ENCODE data around the gene MBTPS1. TPM values are rescaled to one million over a fixed set of nuclear protein-coding genes. Genes with fewer than 3 reads are reported as not detected.
A peak's percentile ranks its signal among the peaks of the same experiment; 100 is the strongest.

Gene MBTPS1
- total RNA-seq, 1 experiment from 2014 or later, result 56.1 TPM

DNA sequence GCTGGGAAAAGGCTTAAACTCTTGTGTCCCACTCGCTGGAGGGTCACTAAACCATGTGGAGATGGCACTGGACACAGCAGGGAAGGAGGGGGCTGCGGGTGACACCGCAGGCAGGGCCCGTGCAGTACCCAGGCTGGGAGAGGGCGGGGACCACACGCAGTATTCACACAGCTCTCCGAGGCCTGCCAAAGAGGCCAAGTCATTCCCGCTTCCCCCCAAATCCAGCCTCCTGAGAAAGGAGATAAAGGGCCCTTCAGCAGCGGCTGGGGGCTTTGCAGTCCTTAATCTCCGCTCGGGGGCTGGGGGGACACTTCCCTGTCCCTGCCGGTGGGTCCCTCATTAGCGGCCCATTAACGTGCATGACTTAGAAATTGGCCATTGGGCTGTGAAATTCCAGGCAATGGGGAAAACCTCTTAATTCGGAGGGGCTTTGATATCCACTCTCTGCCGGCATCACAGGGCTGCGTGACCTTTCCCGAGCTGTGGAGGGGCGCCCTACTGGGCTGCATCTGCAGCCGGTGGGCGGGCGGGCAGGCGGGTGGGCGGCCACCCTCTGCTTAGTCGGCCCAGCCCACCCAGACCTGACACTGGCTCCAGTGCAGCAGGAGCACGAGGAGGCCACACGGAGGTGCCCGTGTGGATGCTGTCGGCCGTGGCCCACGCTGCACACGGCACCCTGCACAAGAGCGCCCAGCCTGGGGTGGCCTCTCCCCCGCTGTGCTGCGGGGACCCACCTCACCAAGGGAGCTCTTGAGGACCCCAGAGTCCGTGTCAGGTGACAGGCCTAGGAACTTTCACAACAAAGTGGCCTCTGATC lies 71.5 kb downstream of the MBTPS1 start:
- Histone ChIP-seq H3K9me3 (ENCODE audit: low read length) (no peaks in the 10 kb centered on the region), H3K4me1 (ENCODE audit: insufficient read depth, low read length) (no peaks in the 10 kb centered on the region), H3K9ac (ENCODE audit: low read length) (no peak overlapping the region), H3K9me2 (replicated peaks; ENCODE audit: low read length) (no peaks in the 10 kb centered on the region), H3K79me2 (ENCODE audit: low read length) (no peaks in the 10 kb centered on the region), H3F3A (ENCODE audit: low read length, unreplicated experiment) (no peaks in the 10 kb centered on the region), H3K27me3 (ENCODE audit: low read length) (no peaks in the 10 kb centered on the region), H3K27ac (ENCODE audit: low read length) (no peak overlapping the region), H3K4me2 (ENCODE audit: low read length) (no peak overlapping the region), H4K20me1 (ENCODE audit: low read length) (no peaks in the 10 kb centered on the region), H3K36me3 (ENCODE audit: low read depth, low read length) (no peaks in the 10 kb centered on the region), H2AFZ (ENCODE audit: low read length) (no peak overlapping the region), H3K4me3 (ENCODE audit: low read length) (no peak overlapping the region)
- ATAC-seq, result no peak
- ChIA-PET CTCF (interaction anchor here (1.7 kb wide), 1 partner anchor 31 kb away, joined by 6 read pairs; no protein-coding TSS in a partner anchor), POLR2A (ENCODE audit: unreplicated experiment) (no interaction called here)
- intact Hi-C loops (cut with micrococcal nuclease), result no loop called here
- DNase-seq, result no peak
- TF ChIP-seq EZH2phosphoT487 (IDR thresholded peaks at IDR 0.05; ENCODE audit: borderline replicate concordance, low read length), result no peak
- TF ChIP-seq, protein P1, sequence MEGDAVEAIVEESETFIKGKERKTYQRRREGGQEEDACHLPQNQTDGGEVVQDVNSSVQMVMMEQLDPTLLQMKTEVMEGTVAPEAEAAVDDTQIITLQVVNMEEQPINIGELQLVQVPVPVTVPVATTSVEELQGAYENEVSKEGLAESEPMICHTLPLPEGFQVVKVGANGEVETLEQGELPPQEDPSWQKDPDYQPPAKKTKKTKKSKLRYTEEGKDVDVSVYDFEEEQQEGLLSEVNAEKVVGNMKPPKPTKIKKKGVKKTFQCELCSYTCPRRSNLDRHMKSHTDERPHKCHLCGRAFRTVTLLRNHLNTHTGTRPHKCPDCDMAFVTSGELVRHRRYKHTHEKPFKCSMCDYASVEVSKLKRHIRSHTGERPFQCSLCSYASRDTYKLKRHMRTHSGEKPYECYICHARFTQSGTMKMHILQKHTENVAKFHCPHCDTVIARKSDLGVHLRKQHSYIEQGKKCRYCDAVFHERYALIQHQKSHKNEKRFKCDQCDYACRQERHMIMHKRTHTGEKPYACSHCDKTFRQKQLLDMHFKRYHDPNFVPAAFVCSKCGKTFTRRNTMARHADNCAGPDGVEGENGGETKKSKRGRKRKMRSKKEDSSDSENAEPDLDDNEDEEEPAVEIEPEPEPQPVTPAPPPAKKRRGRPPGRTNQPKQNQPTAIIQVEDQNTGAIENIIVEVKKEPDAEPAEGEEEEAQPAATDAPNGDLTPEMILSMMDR (conservative IDR thresholded peaks at IDR 0.05; ENCODE audit: low read depth, low read length), result no peak
- no peak for TF ChIP-seq EZH2 (IDR thresholded peaks at IDR 0.05; ENCODE audit: low read length, unreplicated experiment)
- no TSS peak for BruUV-seq (replicated peaks)

DNA sequence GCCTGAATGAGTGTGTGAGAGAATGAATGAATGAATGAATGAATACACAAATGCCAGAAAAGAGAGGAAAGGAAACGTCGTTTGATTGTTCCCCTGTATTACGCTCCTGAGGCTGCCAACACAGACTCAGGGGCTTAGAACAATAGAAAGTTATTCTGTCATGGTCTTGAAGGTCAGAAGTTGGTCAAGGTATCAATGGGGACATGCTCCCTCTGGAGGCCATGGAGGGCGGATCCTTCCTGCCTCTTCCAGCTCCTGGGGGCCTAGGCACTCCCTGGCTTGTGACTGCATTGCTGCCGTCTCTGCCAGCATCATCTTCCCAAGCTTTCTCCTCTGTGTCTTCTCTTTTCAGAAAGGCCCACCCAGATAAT lies 72.6 kb downstream of the MBTPS1 start:
- Histone ChIP-seq H3K9ac (ENCODE audit: low read length) (no peak overlapping the region), H3K27ac (ENCODE audit: low read length) (no peak overlapping the region), H3K36me3 (ENCODE audit: low read depth, low read length) (no peaks in the 10 kb centered on the region), H4K20me1 (ENCODE audit: low read length) (no peaks in the 10 kb centered on the region), H3K4me1 (ENCODE audit: insufficient read depth, low read length) (no peaks in the 10 kb centered on the region), H3K9me3 (ENCODE audit: low read length) (no peaks in the 10 kb centered on the region), H3K79me2 (ENCODE audit: low read length) (no peaks in the 10 kb centered on the region), H3F3A (ENCODE audit: low read length, unreplicated experiment) (no peaks in the 10 kb centered on the region), H2AFZ (ENCODE audit: low read length) (no peak overlapping the region), H3K4me3 (ENCODE audit: low read length) (no peak overlapping the region), H3K4me2 (ENCODE audit: low read length) (no peak overlapping the region), H3K27me3 (ENCODE audit: low read length) (no peaks in the 10 kb centered on the region), H3K9me2 (replicated peaks; ENCODE audit: low read length) (no peaks in the 10 kb centered on the region)
- intact Hi-C loops (cut with micrococcal nuclease), result loop anchor here (1.0 kb wide), 1 partner anchor 76 kb away; the partner anchor contains the start of gene NECAB2
- CTCF ChIA-PET, result interaction anchor here (1.7 kb wide), 1 partner anchor 30 kb away, joined by 6 read pairs; no protein-coding TSS in a partner anchor
- ATAC-seq, result peak; percentile 87
- TF ChIP-seq EZH2phosphoT487 (IDR thresholded peaks at IDR 0.05; ENCODE audit: borderline replicate concordance, low read length), result no peak
- TF ChIP-seq, protein P1 (conservative IDR thresholded peaks at IDR 0.05; ENCODE audit: low read depth, low read length), result peak; percentile 58
- POLR2A ChIA-PET (ENCODE audit: unreplicated experiment), result interaction anchor here (0.6 kb wide), 1 partner anchor 77 kb away, joined by 3 read pairs; no protein-coding TSS in a partner anchor
- no TSS peak for BruUV-seq (replicated peaks)
- DNase-seq, result peak; percentile 48
